Epithelial cell of esophagus (primary cell): ENCODE measurements around the gene ST6GAL1.

Experiments used
- DNase-seq: peaks from one replicate; pipeline ENCODE4 v3.0.0; 2010; ENCODE audit warnings: low read depth
- H3K4me3 ChIP-seq: 2 replicates; pipeline ENCODE4 v1.5.1; 2011; ENCODE audit warnings: mild to moderate bottlenecking, low read length, control low read depth
- CTCF ChIP-seq: IDR thresholded peaks from 2 replicates; pipeline ENCODE4 v1.5.1; 2011; ENCODE audit warnings: low read depth, mild to moderate bottlenecking, low read length, control low read depth, inconsistent platforms; ENCODE audit not compliant: insufficient read depth; ENCODE audit errors: missing control alignments

The ST6GAL1 gene

GRCh38 chr3:187085021-187085666 lies 154.8 kb downstream of the ST6GAL1 start:
- no peak overlapping the region for H3K4me3 ChIP-seq
- TF ChIP-seq CTCF, result no peak
- DNase-seq, result no peak

- no peak for DNase-seq
These were observed 155.6 kb downstream of the ST6GAL1 start for GRCh38 chr3:187085933-187086332.

GRCh38 chr3:187086831-187087230 lies 156.5 kb downstream of the ST6GAL1 start:
- TF ChIP-seq CTCF, result no peak

More at GRCh38 chr3:187085933-187086332, 155.6 kb downstream of the ST6GAL1 start:
- H3K4me3 ChIP-seq, result no peak overlapping the region
- no peak for TF ChIP-seq CTCF

GRCh38 chr3:187088701-187089100 lies 158.4 kb downstream of the ST6GAL1 start:
- TF ChIP-seq CTCF, result no peak
- DNase-seq, result no peak
- no peak overlapping the region for H3K4me3 ChIP-seq

More at GRCh38 chr3:187086831-187087230, 156.5 kb downstream of the ST6GAL1 start:
- no peak for DNase-seq
- no peak overlapping the region for H3K4me3 ChIP-seq

- TF ChIP-seq CTCF, result no peak
- no peak for DNase-seq
- H3K4me3 ChIP-seq, result no peak overlapping the region
These were observed 163.0 kb downstream of the ST6GAL1 start for GRCh38 chr3:187093320-187093719.

- no peak overlapping the region for H3K4me3 ChIP-seq
- TF ChIP-seq CTCF, result no peak
- peak; percentile 41 for DNase-seq
These were observed 168.7 kb downstream of the ST6GAL1 start for GRCh38 chr3:187098923-187099512.
